Activated naive CD4-positive, alpha-beta T cell treated with anti-CD3 and anti-CD28 coated beads for 36 hours (primary cell): ENCODE results near the gene DAGLA. TPM values are rescaled to one million over a fixed set of nuclear protein-coding genes. Genes with fewer than 3 reads are reported as not detected.

Experiments used
- CTCF ChIA-PET: fragments of 350-600 bp; sonication (Branson Sonifier 250); formaldehyde crosslinking; loops from one replicate; lab custom pipeline; 2021; ENCODE audit warnings: antibody characterized with exemption; lab: Charles Lee
- DNase-seq: peaks from one replicate; pipeline ENCODE4 v3.0.0-alpha.2; 2020
- H3K27ac Mint-ChIP-seq: one replicate; pipeline ENCODE4 v1.8.0; 2021; ENCODE audit warnings: mild to moderate bottlenecking, mixed read lengths
- H3K27me3 Mint-ChIP-seq: one replicate; pipeline ENCODE4 v1.8.0; 2021; ENCODE audit warnings: low read depth, mixed read lengths
- H3K36me3 Mint-ChIP-seq: one replicate; pipeline ENCODE4 v1.8.0; 2021; ENCODE audit warnings: low read depth, mixed read lengths
- H3K4me1 Mint-ChIP-seq: one replicate; pipeline ENCODE4 v1.8.0; 2021; ENCODE audit warnings: low read depth, mixed read lengths
- H3K4me3 Mint-ChIP-seq: one replicate; pipeline ENCODE4 v1.8.0; 2021; ENCODE audit warnings: mild to moderate bottlenecking, moderate library complexity, mixed read lengths
- H3K9me3 Mint-ChIP-seq: one replicate; pipeline ENCODE4 v1.8.0; 2021; ENCODE audit warnings: mixed read lengths
- intact Hi-C: fragments of 100-400 bp; cut with micrococcal nuclease; formaldehyde crosslinking; loops from one replicate; pipeline ENCODE4 v1.15.1; 2023
- total RNA-seq, 2 experiments: library from RNA; stranded (reverse); gene quantifications; one replicate each; pipeline ENCODE4 v1.2.3, GENCODE V29; 2021

Gene DAGLA
- total RNA-seq, 2 experiments from 2014 or later: 0.02 to 0.07 TPM

- peaks cover 9% of the 10 kb centered on the region for H3K4me1 Mint-ChIP-seq
- no peak overlapping the region for H3K4me3 Mint-ChIP-seq
- H3K27ac Mint-ChIP-seq: no peak overlapping the region
- H3K27me3 Mint-ChIP-seq: peaks cover 7% of the 10 kb centered on the region
- H3K9me3 Mint-ChIP-seq: no peaks in the 10 kb centered on the region
- intact Hi-C loops: no loop called here
- CTCF ChIA-PET: interaction anchor here (3.3 kb wide), 1 partner anchor 48 kb away, joined by 31 read pairs; no protein-coding TSS in a partner anchor
- H3K36me3 Mint-ChIP-seq: no peaks in the 10 kb centered on the region
- DNase-seq: peak; percentile 27
Observed at GRCh38 chr11:61685617-61685967, 5.4 kb downstream of the DAGLA start.

DNA sequence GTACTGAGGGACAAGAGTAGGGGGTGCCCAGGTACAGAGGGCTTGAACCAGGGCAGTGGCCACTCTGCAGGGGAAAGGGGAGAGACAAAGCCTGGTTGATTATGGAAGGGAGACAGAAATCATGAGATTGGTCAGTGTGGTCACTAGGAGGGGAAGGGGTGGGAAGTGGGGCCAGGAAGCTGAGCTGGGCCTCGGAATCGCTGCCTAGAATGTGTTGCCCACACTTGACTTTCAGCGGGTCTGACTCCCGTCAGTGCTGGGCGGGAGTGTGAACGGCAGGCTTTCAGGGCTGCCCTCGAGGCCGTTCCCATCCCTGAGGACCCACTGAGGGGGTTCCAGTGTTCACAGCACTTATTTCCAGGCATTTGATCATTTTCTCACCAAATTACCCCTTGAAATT is 5.9 kb downstream of the DAGLA start:
- no peaks in the 10 kb centered on the region for H3K36me3 Mint-ChIP-seq
- intact Hi-C loops: no loop called here
- H3K9me3 Mint-ChIP-seq: no peaks in the 10 kb centered on the region
- no peak for DNase-seq
- H3K27ac Mint-ChIP-seq: no peak overlapping the region
- peaks cover 7% of the 10 kb centered on the region for H3K27me3 Mint-ChIP-seq
- CTCF ChIA-PET: no interaction called here
- peaks cover 6% of the 10 kb centered on the region for H3K4me1 Mint-ChIP-seq
- H3K4me3 Mint-ChIP-seq: no peak overlapping the region

DNA sequence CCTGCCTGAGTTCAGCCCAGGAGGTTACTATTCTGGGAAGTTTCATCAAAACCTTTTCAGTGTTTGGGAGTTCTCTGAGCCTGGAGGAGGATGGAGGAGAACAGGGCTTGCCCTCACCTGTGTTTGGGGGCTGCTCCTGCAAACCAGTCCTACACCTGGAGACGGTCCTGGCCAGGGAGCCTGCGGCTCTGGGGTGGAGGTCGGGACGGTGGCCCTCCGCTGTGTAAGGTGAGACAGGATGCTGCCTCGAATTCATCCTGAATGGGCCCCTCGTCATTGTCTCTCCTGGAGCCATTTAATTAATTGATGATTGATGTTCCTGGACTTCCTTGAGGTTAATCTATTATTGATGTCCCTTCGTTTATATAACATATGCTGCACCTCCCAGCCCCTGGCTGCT is 6.3 kb downstream of the DAGLA start:
- H3K27ac Mint-ChIP-seq: no peak overlapping the region
- no peak for DNase-seq
- H3K9me3 Mint-ChIP-seq: no peaks in the 10 kb centered on the region
- H3K27me3 Mint-ChIP-seq: peaks cover 7% of the 10 kb centered on the region
- H3K4me1 Mint-ChIP-seq: peaks cover 6% of the 10 kb centered on the region
- CTCF ChIA-PET: no interaction called here
- no peaks in the 10 kb centered on the region for H3K36me3 Mint-ChIP-seq
- H3K4me3 Mint-ChIP-seq: no peak overlapping the region
- intact Hi-C loops: no loop called here

DNA sequence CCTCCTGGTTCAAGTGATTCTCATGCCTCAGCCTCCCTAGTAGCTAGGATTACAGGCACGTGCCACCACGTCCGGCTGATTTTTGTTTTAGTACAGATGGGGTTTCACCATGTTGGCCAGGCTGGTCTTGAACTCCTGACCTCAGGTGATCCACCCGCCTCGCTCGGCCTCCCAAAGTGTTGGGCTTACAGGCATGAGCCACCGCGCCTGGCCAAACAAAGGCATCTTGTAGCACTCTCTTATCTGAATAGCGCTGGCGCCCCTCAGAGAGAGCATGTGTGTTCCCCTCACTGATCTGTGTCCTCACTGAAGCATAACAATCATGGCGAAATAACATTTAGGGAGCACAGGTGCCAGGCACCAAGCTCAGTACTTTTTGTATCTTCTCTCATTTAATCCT is 7.2 kb downstream of the DAGLA start:
- no peaks in the 10 kb centered on the region for H3K9me3 Mint-ChIP-seq
- CTCF ChIA-PET: interaction anchor here (0.7 kb wide), 1 partner anchor 155 kb away, joined by 3 read pairs; no protein-coding TSS in a partner anchor
- H3K27ac Mint-ChIP-seq: no peak overlapping the region
- intact Hi-C loops: no loop called here
- H3K36me3 Mint-ChIP-seq: no peaks in the 10 kb centered on the region
- no peak for DNase-seq
- H3K4me3 Mint-ChIP-seq: no peak overlapping the region
- peaks cover 6% of the 10 kb centered on the region for H3K4me1 Mint-ChIP-seq
- H3K27me3 Mint-ChIP-seq: peaks cover 7% of the 10 kb centered on the region

- peaks cover 7% of the 10 kb centered on the region for H3K27me3 Mint-ChIP-seq
Observed at GRCh38 chr11:61688365-61689163, 8.4 kb downstream of the DAGLA start.

GRCh38 chr11:61689164-61689496 is 8.9 kb downstream of the DAGLA start:
- CTCF ChIA-PET: interaction anchor here (0.6 to 2.7 kb wide), 2 partner anchors 44 to 146 kb away, joined by 4 to 12 read pairs; no protein-coding TSS in a partner anchor
- Mint-ChIP-seq H3K9me3 (no peaks in the 10 kb centered on the region), H3K4me1 (peaks cover 6% of the 10 kb centered on the region), H3K27ac (no peak overlapping the region), H3K27me3 (peaks cover 7% of the 10 kb centered on the region), H3K4me3 (no peak overlapping the region), H3K36me3 (no peaks in the 10 kb centered on the region)
- intact Hi-C loops: no loop called here
- DNase-seq: no peak

More at GRCh38 chr11:61688365-61689163, 8.4 kb downstream of the DAGLA start:
- Mint-ChIP-seq H3K4me1 (peaks cover 6% of the 10 kb centered on the region), H3K4me3 (no peak overlapping the region), H3K9me3 (no peaks in the 10 kb centered on the region), H3K36me3 (no peaks in the 10 kb centered on the region), H3K27ac (no peak overlapping the region)
- CTCF ChIA-PET: interaction anchor here (0.9 to 2.7 kb wide), 2 partner anchors 10 to 45 kb away, joined by 3 to 12 read pairs; no protein-coding TSS in a partner anchor
- DNase-seq: no peak
- intact Hi-C loops: no loop called here

DNA sequence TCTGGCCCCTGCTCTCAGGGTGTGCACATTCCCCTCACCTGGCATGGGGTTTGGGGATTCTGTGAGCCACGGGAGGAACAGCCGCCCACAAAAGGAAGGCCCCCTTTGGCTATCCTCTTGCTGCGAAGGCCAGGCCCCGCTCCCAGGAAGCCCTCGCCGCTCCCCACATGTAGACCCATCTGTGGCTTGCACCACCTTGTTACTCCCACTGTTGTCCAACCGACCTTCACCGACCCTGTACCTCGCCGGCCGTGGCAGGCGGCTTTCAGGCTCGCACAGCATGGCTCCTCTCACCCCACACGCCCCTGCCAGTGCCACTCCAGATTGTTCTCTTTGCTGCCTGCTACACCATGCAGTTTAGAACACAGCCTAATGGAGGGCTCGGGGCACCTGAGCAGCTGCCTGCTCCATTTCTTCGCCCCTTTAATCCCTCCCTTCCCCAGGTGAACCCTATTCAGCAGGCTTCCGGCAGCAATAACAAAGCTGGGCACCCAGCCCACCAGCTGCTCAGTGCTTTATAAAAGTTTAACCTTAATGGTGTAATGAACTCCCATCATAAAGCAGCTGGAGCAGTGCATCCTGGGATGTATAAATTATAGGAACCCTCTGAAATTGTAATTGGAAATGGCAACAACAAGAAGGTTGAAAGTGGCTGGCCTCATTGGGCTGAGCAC is 10.7 kb downstream of the DAGLA start:
- Mint-ChIP-seq H3K4me3 (no peak overlapping the region), H3K27me3 (no peaks in the 10 kb centered on the region), H3K27ac (no peak overlapping the region), H3K9me3 (no peaks in the 10 kb centered on the region), H3K4me1 (peaks cover 10% of the 10 kb centered on the region), H3K36me3 (no peaks in the 10 kb centered on the region)
- intact Hi-C loops: no loop called here
- no peak for DNase-seq
- CTCF ChIA-PET: interaction anchor here (1.3 to 2.7 kb wide), 2 partner anchors 13 to 42 kb away, joined by 4 to 12 read pairs; no protein-coding TSS in a partner anchor

GRCh38 chr11:61691380-61692156 is 11.4 kb downstream of the DAGLA start:
- CTCF ChIA-PET: no interaction called here
- Mint-ChIP-seq H3K9me3 (no peaks in the 10 kb centered on the region), H3K36me3 (no peaks in the 10 kb centered on the region), H3K27ac (no peak overlapping the region), H3K4me1 (peaks cover 13% of the 10 kb centered on the region), H3K27me3 (no peaks in the 10 kb centered on the region), H3K4me3 (no peak overlapping the region)
- intact Hi-C loops: no loop called here
- no peak for DNase-seq

- Mint-ChIP-seq H3K27me3 (no peaks in the 10 kb centered on the region), H3K27ac (no peak overlapping the region), H3K9me3 (no peaks in the 10 kb centered on the region), H3K36me3 (no peaks in the 10 kb centered on the region), H3K4me3 (no peak overlapping the region), H3K4me1 (peaks cover 28% of the 10 kb centered on the region)
- DNase-seq: no peak
- intact Hi-C loops: no loop called here
- CTCF ChIA-PET: interaction anchor here (1.2 to 2.1 kb wide), 3 partner anchors 10 to 39 kb away, joined by 4 to 8 read pairs (median 6); partner anchors contain the start of gene DAGLA
Observed at GRCh38 chr11:61693922-61694601, 13.9 kb downstream of the DAGLA start.

- Mint-ChIP-seq H3K4me1 (peaks cover 28% of the 10 kb centered on the region), H3K27ac (no peak overlapping the region), H3K36me3 (no peaks in the 10 kb centered on the region), H3K9me3 (no peaks in the 10 kb centered on the region), H3K27me3 (no peaks in the 10 kb centered on the region), H3K4me3 (no peak overlapping the region)
- CTCF ChIA-PET: interaction anchor here (1.2 to 2.1 kb wide), 3 partner anchors 11 to 39 kb away, joined by 4 to 8 read pairs (median 6); partner anchors contain the start of gene DAGLA
- DNase-seq: no peak
- intact Hi-C loops: no loop called here
Observed at GRCh38 chr11:61694602-61694939, 14.4 kb downstream of the DAGLA start.

- Mint-ChIP-seq H3K27me3 (no peaks in the 10 kb centered on the region), H3K27ac (no peak overlapping the region), H3K4me3 (peak overlapping the region; percentile 12), H3K9me3 (no peaks in the 10 kb centered on the region), H3K36me3 (no peaks in the 10 kb centered on the region), H3K4me1 (peaks cover 28% of the 10 kb centered on the region)
- CTCF ChIA-PET: interaction anchor here (0.6 to 2.1 kb wide), 3 partner anchors 14 to 68 kb away, joined by 3 to 8 read pairs (median 6); partner anchors contain the start of gene DAGLA
- no peak for DNase-seq
- intact Hi-C loops: loop anchor here (5.0 kb wide), 1 partner anchor 277 kb away; no protein-coding TSS in a partner anchor
Observed at GRCh38 chr11:61694946-61695706, 14.9 kb downstream of the DAGLA start.
